Measurements from ENCODE around the gene DYNC1I1. TPM values are rescaled to one million over a fixed set of nuclear protein-coding genes. Genes with fewer than 3 reads are reported as not detected.

Gene DYNC1I1
- total and polyA plus RNA-seq, 2 experiments from 2014 or later, result 1.4 to 4.1 TPM

- TF ChIP-seq ZNF462 (CRISPR knock-in tag; IDR thresholded peaks at IDR 0.05) (no peak), REST (IDR thresholded peaks at IDR 0.05; ENCODE audit: unreplicated experiment) (no peak), ETS1 (IDR thresholded peaks at IDR 0.05) (no peak), ZNF331 (CRISPR knock-in tag; IDR thresholded peaks at IDR 0.05; ENCODE audit: low read depth) (no peak), JUNB (IDR thresholded peaks at IDR 0.05; ENCODE audit: unreplicated experiment) (no peak), CTCF (conservative IDR thresholded peaks at IDR 0.05; ENCODE audit: low read depth in 2 of 2) (no peak), EZH2 (IDR thresholded peaks at IDR 0.05; ENCODE audit: low read depth, unreplicated experiment) (no peak), ZNF114 (CRISPR knock-in tag; IDR thresholded peaks at IDR 0.05) (no peak)
Measured at GRCh38 chr7:96135241-96135640, 362.9 kb downstream of the DYNC1I1 start (continued).

All from GM23338 (cell line).